ENCODE results near the gene NOL4L.

NOL4L gene

GRCh38 chr20:32603046-32603726, 18.1 kb upstream of the NOL4L start:
- TF ChIP-seq GLIS3 (CRISPR knock-in tag; IDR thresholded peaks at IDR 0.05) (no peak), ZNF8 (CRISPR knock-in tag; IDR thresholded peaks at IDR 0.05) (no peak), TCF4 (CRISPR knock-in tag; IDR thresholded peaks at IDR 0.05; ENCODE audit: borderline replicate concordance) (no peak), ESRRG (CRISPR knock-in tag; IDR thresholded peaks at IDR 0.05) (no peak), ZFP30 (CRISPR knock-in tag; IDR thresholded peaks at IDR 0.05) (no peak), OSR1 (CRISPR knock-in tag; IDR thresholded peaks at IDR 0.05) (no peak), ISL1 (CRISPR knock-in tag; IDR thresholded peaks at IDR 0.05) (no peak), CSRNP3 (CRISPR knock-in tag; IDR thresholded peaks at IDR 0.05) (no peak)
- ATAC-seq = no peak

- TF ChIP-seq POU6F1 (CRISPR knock-in tag; IDR thresholded peaks at IDR 0.05; ENCODE audit: borderline replicate concordance, low read depth) = no peak
- no peak for TF ChIP-seq TOX (CRISPR knock-in tag; IDR thresholded peaks at IDR 0.05; ENCODE audit: borderline replicate concordance)
- ATAC-seq = no peak
These were observed 17.1 kb upstream of the NOL4L start for GRCh38 chr20:32602273-32602672.

GRCh38 chr20:32600681-32601237, 15.6 kb upstream of the NOL4L start:
- no peak for TF ChIP-seq ZFP30 (CRISPR knock-in tag; IDR thresholded peaks at IDR 0.05)
- TF ChIP-seq PPARA (CRISPR knock-in tag; IDR thresholded peaks at IDR 0.05; ENCODE audit: borderline replicate concordance) = no peak
- TF ChIP-seq, protein P1, sequence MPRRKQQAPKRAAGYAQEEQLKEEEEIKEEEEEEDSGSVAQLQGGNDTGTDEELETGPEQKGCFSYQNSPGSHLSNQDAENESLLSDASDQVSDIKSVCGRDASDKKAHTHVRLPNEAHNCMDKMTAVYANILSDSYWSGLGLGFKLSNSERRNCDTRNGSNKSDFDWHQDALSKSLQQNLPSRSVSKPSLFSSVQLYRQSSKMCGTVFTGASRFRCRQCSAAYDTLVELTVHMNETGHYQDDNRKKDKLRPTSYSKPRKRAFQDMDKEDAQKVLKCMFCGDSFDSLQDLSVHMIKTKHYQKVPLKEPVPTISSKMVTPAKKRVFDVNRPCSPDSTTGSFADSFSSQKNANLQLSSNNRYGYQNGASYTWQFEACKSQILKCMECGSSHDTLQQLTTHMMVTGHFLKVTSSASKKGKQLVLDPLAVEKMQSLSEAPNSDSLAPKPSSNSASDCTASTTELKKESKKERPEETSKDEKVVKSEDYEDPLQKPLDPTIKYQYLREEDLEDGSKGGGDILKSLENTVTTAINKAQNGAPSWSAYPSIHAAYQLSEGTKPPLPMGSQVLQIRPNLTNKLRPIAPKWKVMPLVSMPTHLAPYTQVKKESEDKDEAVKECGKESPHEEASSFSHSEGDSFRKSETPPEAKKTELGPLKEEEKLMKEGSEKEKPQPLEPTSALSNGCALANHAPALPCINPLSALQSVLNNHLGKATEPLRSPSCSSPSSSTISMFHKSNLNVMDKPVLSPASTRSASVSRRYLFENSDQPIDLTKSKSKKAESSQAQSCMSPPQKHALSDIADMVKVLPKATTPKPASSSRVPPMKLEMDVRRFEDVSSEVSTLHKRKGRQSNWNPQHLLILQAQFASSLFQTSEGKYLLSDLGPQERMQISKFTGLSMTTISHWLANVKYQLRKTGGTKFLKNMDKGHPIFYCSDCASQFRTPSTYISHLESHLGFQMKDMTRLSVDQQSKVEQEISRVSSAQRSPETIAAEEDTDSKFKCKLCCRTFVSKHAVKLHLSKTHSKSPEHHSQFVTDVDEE (CRISPR knock-in tag; IDR thresholded peaks at IDR 0.05) = no peak
- TF ChIP-seq RARB (CRISPR knock-in tag; IDR thresholded peaks at IDR 0.05) = no peak
- TF ChIP-seq BACH2 (CRISPR knock-in tag; IDR thresholded peaks at IDR 0.05; ENCODE audit: borderline replicate concordance) = no peak
- TF ChIP-seq CSRNP3 (CRISPR knock-in tag; IDR thresholded peaks at IDR 0.05) = no peak
- no peak for TF ChIP-seq ZFP3 (CRISPR knock-in tag; IDR thresholded peaks at IDR 0.05)
- no peak for TF ChIP-seq ZNF565 (CRISPR knock-in tag; conservative IDR thresholded peaks at IDR 0.05; ENCODE audit: low read depth)
- TF ChIP-seq OSR1 (CRISPR knock-in tag; IDR thresholded peaks at IDR 0.05) = no peak
- no peak for TF ChIP-seq GLIS3 (CRISPR knock-in tag; IDR thresholded peaks at IDR 0.05)
- no peak for TF ChIP-seq PATZ1 (CRISPR knock-in tag; IDR thresholded peaks at IDR 0.05; ENCODE audit: borderline replicate concordance)
- no peak for TF ChIP-seq TCF4 (CRISPR knock-in tag; IDR thresholded peaks at IDR 0.05; ENCODE audit: borderline replicate concordance)
- no peak for TF ChIP-seq SNAI2 (CRISPR knock-in tag; IDR thresholded peaks at IDR 0.05)
- no peak for TF ChIP-seq POU6F1 (CRISPR knock-in tag; IDR thresholded peaks at IDR 0.05; ENCODE audit: borderline replicate concordance, low read depth)
- no peak for TF ChIP-seq ISL1 (CRISPR knock-in tag; IDR thresholded peaks at IDR 0.05)
- ATAC-seq = no peak

Measured in SK-N-SH treated with all-trans-retinoic acid at 6 μM for 48 hours (cell line).